Osteoblast (primary cell): Measurements from ENCODE around the gene C17orf75. TPM values are rescaled to one million over a fixed set of nuclear protein-coding genes. Genes with fewer than 3 reads are reported as not detected.

ENCODE experiments used
- DNase-seq: peaks from one replicate; pipeline ENCODE4 v3.0.0; 2011; ENCODE audit warnings: low spot score, mixed read lengths; ENCODE audit not compliant: insufficient read length; ENCODE audit errors: missing footprints
- H2AFZ ChIP-seq: 2 replicates; pipeline ENCODE4 v1.6.0; 2011; ENCODE audit warnings: mild to moderate bottlenecking, low read length
- H3K27ac ChIP-seq: 2 replicates; pipeline ENCODE4 v1.5.1; 2011; ENCODE audit warnings: mild to moderate bottlenecking, low read depth, low read length, moderate library complexity
- H3K27me3 ChIP-seq: 2 replicates; pipeline ENCODE4 v1.6.0; 2012; ENCODE audit warnings: mild to moderate bottlenecking, control low read depth, inconsistent platforms, low read length, moderate library complexity; ENCODE audit not compliant: insufficient read depth
- H3K36me3 ChIP-seq: 2 replicates; pipeline ENCODE4 v1.5.1; 2011; ENCODE audit warnings: mild to moderate bottlenecking, low read length, control low read depth, moderate library complexity; ENCODE audit not compliant: insufficient read depth
- H3K4me1 ChIP-seq: 2 replicates; pipeline ENCODE4 v1.5.1; 2011; ENCODE audit warnings: mild to moderate bottlenecking, low read length, control low read depth, moderate library complexity; ENCODE audit not compliant: insufficient read depth
- H3K4me2 ChIP-seq: 2 replicates; pipeline ENCODE4 v1.6.0; 2011; ENCODE audit warnings: mild to moderate bottlenecking, low read length; ENCODE audit not compliant: insufficient read depth
- H3K4me3 ChIP-seq: fragments of 200-600 bp; sonication (generic); 3 replicates; pipeline ENCODE4 v1.5.1; 2012; ENCODE audit warnings: mild to moderate bottlenecking, low read length, inconsistent platforms; ENCODE audit not compliant: insufficient read depth
- H3K79me2 ChIP-seq: 2 replicates; pipeline ENCODE4 v1.6.0; 2012; ENCODE audit warnings: mild to moderate bottlenecking, low read length, control low read depth, inconsistent platforms; ENCODE audit not compliant: insufficient read depth
- H3K9me3 ChIP-seq: 2 replicates; pipeline ENCODE4 v1.5.1; 2011; ENCODE audit warnings: low read depth, low read length, control low read depth
- H4K20me1 ChIP-seq: 2 replicates; pipeline ENCODE4 v1.6.0; 2012; ENCODE audit warnings: mild to moderate bottlenecking, low read length, control low read depth; ENCODE audit not compliant: insufficient read depth
- total RNA-seq: library from RNA; depleted of rRNA; stranded (reverse); fragments of >200 nt; gene quantifications from 2 replicates; pipeline ENCODE4 v1.2.3, GENCODE V29; 2012
- TF ChIP-seq, protein P1 (sequence below): IDR thresholded peaks from 2 replicates; pipeline ENCODE4 v1.5.1; 2011; ENCODE audit warnings: mild to moderate bottlenecking, low read depth, low read length, moderate library complexity; ENCODE audit errors: extremely low read depth

C17orf75 gene
- total RNA-seq, 1 donor = 15.9 TPM

DNA sequence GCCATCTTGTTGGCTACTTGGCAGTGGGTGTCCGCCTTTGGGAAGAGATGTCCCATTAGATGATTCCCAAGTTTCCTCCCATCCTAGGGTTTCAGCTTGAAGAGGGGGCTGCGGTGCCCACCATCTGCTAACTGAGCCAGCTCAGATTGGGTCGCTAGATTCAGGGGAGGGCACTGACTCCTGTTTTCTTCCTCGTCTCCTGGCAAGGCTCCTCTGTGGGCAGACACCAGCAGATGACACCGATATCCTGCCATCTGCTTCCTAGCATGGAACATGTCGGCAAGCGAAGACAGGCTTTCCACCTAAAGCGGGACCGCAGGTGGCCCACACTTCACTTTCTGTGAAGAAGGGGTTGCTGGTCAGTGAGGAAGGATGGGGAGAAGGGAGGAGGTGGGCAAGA, 27.3 kb downstream of the C17orf75 start:
- Histone ChIP-seq H3K79me2 (no peaks in the 10 kb centered on the region), H3K4me2 (no peak overlapping the region), H4K20me1 (no peaks in the 10 kb centered on the region), H3K27me3 (peaks cover 12% of the 10 kb centered on the region), H3K4me3 (no peak overlapping the region), H3K27ac (no peak overlapping the region), H3K36me3 (no peaks in the 10 kb centered on the region), H3K9me3 (no peaks in the 10 kb centered on the region), H2AFZ (no peak overlapping the region), H3K4me1 (peaks cover 7% of the 10 kb centered on the region)
- DNase-seq = no peak
- TF ChIP-seq, protein P1, sequence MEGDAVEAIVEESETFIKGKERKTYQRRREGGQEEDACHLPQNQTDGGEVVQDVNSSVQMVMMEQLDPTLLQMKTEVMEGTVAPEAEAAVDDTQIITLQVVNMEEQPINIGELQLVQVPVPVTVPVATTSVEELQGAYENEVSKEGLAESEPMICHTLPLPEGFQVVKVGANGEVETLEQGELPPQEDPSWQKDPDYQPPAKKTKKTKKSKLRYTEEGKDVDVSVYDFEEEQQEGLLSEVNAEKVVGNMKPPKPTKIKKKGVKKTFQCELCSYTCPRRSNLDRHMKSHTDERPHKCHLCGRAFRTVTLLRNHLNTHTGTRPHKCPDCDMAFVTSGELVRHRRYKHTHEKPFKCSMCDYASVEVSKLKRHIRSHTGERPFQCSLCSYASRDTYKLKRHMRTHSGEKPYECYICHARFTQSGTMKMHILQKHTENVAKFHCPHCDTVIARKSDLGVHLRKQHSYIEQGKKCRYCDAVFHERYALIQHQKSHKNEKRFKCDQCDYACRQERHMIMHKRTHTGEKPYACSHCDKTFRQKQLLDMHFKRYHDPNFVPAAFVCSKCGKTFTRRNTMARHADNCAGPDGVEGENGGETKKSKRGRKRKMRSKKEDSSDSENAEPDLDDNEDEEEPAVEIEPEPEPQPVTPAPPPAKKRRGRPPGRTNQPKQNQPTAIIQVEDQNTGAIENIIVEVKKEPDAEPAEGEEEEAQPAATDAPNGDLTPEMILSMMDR = no peak

DNA sequence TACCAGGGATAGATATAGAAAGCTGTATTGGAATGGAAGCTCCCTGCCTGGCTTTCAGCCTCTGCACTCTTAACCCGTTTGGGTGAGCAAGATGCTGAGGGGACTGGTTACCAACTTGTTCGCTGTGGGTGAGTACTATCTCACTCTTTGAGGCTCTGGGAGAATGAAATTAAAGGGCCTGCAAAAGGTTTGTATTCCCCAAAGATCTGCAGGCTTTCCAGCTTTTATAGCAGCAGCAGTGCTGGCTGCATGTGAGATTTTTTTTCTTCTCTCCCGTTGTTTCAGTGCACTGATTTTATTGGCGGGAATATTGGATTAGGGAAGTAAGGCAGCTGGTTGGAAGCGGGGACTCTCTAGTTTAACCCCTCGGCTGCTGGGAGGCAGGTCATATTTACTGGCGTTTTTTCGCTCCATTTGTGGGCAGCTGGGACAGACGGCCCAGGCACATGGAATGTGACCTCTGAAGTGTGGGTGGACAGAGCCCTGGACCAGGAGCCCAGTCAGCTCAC, 30.9 kb downstream of the C17orf75 start:
- no peak for DNase-seq
- H3K27ac ChIP-seq = no peak overlapping the region
- H3K36me3 ChIP-seq = no peaks in the 10 kb centered on the region
- H3K27me3 ChIP-seq = peaks cover 12% of the 10 kb centered on the region
- TF ChIP-seq, protein P1 = no peak
- H3K79me2 ChIP-seq = no peaks in the 10 kb centered on the region
- H2AFZ ChIP-seq = peak overlapping the region; percentile 51
- H3K4me1 ChIP-seq = peaks cover 7% of the 10 kb centered on the region
- peak overlapping the region; percentile 45 for H3K4me2 ChIP-seq
- H3K9me3 ChIP-seq = no peaks in the 10 kb centered on the region
- H4K20me1 ChIP-seq = no peaks in the 10 kb centered on the region
- peak overlapping the region; percentile 35 for H3K4me3 ChIP-seq

DNA sequence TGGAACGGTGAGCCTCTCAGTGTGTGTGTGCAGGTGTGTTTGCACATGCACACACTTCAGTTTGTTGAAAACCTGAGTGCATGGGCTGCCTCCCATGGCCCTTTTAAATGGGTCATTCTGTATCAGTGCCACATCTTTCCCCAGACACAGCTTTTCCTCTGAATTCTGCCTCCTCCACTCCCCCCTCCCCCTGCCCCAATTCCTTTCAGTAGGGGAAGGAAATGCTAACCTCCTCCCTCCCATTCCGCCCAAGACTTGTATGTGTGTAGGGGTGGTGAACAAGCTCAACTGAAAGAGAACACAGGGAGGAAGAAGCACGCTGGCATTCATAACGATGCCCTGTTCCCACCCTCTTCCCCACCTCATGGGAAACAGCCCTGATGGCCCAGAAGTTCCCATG, 34.3 kb downstream of the C17orf75 start:
- no peaks in the 10 kb centered on the region for H3K9me3 ChIP-seq
- no peaks in the 10 kb centered on the region for H3K79me2 ChIP-seq
- no peak overlapping the region for H2AFZ ChIP-seq
- no peaks in the 10 kb centered on the region for H3K36me3 ChIP-seq
- H3K27me3 ChIP-seq = peaks cover 5% of the 10 kb centered on the region
- no peak overlapping the region for H3K4me3 ChIP-seq
- DNase-seq = no peak
- peaks cover 7% of the 10 kb centered on the region for H3K4me1 ChIP-seq
- H3K4me2 ChIP-seq = no peak overlapping the region
- no peaks in the 10 kb centered on the region for H4K20me1 ChIP-seq
- TF ChIP-seq, protein P1 = no peak
- no peak overlapping the region for H3K27ac ChIP-seq

DNA sequence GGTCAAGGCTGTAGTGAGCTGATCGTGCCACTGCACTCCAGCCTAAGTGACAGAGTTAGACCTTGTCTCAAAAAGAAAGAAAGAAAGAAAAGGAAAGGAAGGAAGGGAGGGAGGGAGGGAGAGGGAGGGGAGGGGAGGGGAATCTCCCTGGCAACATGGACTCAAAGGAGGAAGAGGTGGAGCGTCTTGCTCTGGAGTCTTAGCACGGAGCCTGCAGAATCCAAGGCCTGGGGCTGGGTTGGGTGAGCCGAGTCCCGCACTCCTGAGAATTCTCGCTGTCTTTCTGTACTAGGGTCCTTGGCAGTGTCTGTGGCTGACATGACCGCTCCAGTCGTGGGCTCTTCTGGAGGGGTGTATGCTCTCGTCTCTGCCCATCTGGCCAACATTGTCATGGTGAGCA, 36.9 kb downstream of the C17orf75 start:
- TF ChIP-seq, protein P1 = no peak
- Histone ChIP-seq H3K4me3 (no peak overlapping the region), H3K79me2 (no peaks in the 10 kb centered on the region), H3K4me1 (no peaks in the 10 kb centered on the region), H4K20me1 (no peaks in the 10 kb centered on the region), H3K4me2 (no peak overlapping the region), H3K27me3 (peaks cover 5% of the 10 kb centered on the region), H3K9me3 (no peaks in the 10 kb centered on the region), H3K27ac (no peak overlapping the region), H3K36me3 (no peaks in the 10 kb centered on the region), H2AFZ (no peak overlapping the region)
- DNase-seq = no peak
